ACC112 (cell line): Measurements from ENCODE around the gene ARSJ.
"Not testable (repeated sequence)": the region's sequence is repeated elsewhere in the genome, so short reads cannot be mapped to it uniquely, and the experiment has no call there.

Source experiments
- H2AFZ ChIP-seq: fragments of 200-600 bp; sonication (generic); one replicate; pipeline ENCODE4 v1.6.0; 2017; ENCODE audit warnings: antibody characterized with exemption, low read length; ENCODE audit not compliant: unreplicated experiment
- H3K27ac ChIP-seq: fragments of 200-600 bp; sonication (generic); 2 replicates; pipeline ENCODE4 v1.5.1; 2014; ENCODE audit warnings: low read depth, mild to moderate bottlenecking, antibody characterized with exemption, low read length, moderate library complexity
- H3K27me3 ChIP-seq: fragments of 200-600 bp; sonication (generic); 2 replicates; pipeline ENCODE4 v1.6.1; 2014; ENCODE audit warnings: mild to moderate bottlenecking, antibody characterized with exemption, low read length, moderate library complexity, mixed read lengths; ENCODE audit not compliant: insufficient read depth
- H3K36me3 ChIP-seq: fragments of 200-600 bp; sonication (generic); 2 replicates; pipeline ENCODE4 v1.6.1; 2016; ENCODE audit warnings: mild to moderate bottlenecking, antibody characterized with exemption, low read length, moderate library complexity, mixed read lengths; ENCODE audit not compliant: insufficient read depth
- H3K4me1 ChIP-seq: fragments of 200-600 bp; sonication (generic); one replicate; pipeline ENCODE4 v1.6.1; 2016; ENCODE audit warnings: low read length, mixed read lengths; ENCODE audit not compliant: insufficient read depth, unreplicated experiment, control insufficient read depth
- H3K4me3 ChIP-seq: fragments of 200-600 bp; sonication (generic); 2 replicates; pipeline ENCODE4 v1.5.1; 2014; ENCODE audit warnings: mild to moderate bottlenecking, low read depth, low read length
- H3K79me2 ChIP-seq: fragments of 200-600 bp; sonication (generic); one replicate; pipeline ENCODE4 v1.6.0; 2016; ENCODE audit warnings: low read length; ENCODE audit not compliant: control insufficient read depth, unreplicated experiment, insufficient read depth

Gene ARSJ

DNA sequence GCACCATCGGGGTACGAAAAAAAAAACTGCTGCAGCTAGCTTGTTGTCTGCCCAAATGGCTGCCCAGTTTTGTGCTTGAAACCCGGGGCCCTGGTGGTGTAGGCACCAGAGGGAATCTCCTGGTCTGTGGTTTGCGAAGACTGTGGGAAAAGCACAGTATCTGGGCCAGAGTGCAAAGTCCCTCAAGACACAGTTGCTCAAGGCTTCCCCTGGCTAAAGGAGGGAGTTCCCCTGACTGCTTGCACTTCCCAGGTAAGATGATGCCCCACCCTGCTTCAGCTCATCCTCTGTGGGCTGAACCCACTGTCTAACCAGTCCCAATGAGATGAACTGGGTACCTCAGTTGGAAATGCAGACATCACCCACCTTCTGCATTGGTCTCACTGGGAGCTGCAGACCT lies 33.8 kb upstream of the ARSJ start:
- peaks cover 29% of the 10 kb centered on the region for H3K4me1 ChIP-seq
- H3K27ac ChIP-seq, H3K27me3 ChIP-seq, H3K4me3 ChIP-seq, H3K36me3 ChIP-seq, H3K79me2 ChIP-seq, H2AFZ ChIP-seq: not testable (repeated sequence)

- Histone ChIP-seq H3K27me3 (no peaks in the 10 kb centered on the region), H2AFZ (no peak overlapping the region), H3K36me3 (no peaks in the 10 kb centered on the region), H3K79me2 (no peaks in the 10 kb centered on the region), H3K4me3 (no peak overlapping the region), H3K27ac (no peak overlapping the region), H3K4me1 (peaks cover 25% of the 10 kb centered on the region)
Observed at GRCh38 chr4:114012749-114013148, 33.3 kb upstream of the ARSJ start.

DNA sequence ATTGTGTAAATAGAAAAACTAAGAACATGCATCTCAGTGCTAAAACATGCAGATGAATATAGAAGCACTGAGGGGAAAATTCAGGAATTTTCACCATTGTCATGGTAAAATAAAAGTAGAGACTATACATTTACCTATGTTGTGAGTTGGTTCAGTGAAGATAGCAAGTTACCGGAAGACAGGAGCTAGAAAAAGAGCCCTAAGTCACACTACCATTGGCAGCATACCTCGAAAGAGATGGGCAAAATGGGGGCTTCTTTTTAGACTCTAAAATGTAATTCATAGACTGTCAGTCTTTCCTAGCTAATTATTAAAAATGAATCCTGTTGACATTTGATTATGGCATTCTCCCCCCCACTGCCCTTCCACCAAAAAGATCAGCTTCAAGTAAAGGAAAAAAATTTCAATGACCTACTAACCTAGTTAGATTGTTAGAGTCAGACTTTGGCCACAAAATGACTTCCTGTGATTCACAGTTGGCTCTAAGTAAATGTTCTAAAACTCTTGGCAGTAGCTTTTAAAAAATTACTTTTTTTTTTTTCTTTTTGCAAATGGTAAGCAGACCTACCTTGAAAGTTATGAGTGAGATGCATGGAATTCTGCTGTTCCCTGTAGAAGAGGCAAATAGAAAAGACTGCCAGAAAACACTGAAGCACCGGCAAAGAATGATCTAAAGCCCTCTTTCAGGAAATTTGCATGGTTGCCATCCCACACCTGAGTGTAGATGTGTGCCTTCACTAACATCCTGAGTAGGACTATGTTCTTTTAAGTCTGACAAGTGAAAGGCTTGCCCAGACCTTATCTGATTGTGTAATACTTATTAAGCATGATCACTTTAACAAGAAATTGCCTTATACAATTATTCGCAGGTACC lies 26.4 kb upstream of the ARSJ start:
- Histone ChIP-seq H3K36me3 (no peaks in the 10 kb centered on the region), H3K79me2 (no peaks in the 10 kb centered on the region), H2AFZ (no peak overlapping the region), H3K4me3 (no peak overlapping the region), H3K27me3 (no peaks in the 10 kb centered on the region), H3K27ac (no peak overlapping the region), H3K4me1 (peaks cover 14% of the 10 kb centered on the region)

GRCh38 chr4:114004483-114005226 lies 25.2 kb upstream of the ARSJ start:
- H3K4me3 ChIP-seq, H3K27me3 ChIP-seq, H3K36me3 ChIP-seq, H2AFZ ChIP-seq, H3K27ac ChIP-seq, H3K79me2 ChIP-seq: not testable (repeated sequence)
- peaks cover 14% of the 10 kb centered on the region for H3K4me1 ChIP-seq

- Histone ChIP-seq H3K27me3 (no peaks in the 10 kb centered on the region), H2AFZ (no peak overlapping the region), H3K27ac (no peak overlapping the region), H3K4me1 (peaks cover 12% of the 10 kb centered on the region), H3K79me2 (no peaks in the 10 kb centered on the region), H3K36me3 (no peaks in the 10 kb centered on the region), H3K4me3 (no peak overlapping the region)
Observed at GRCh38 chr4:113998531-113998930, 19.1 kb upstream of the ARSJ start.

- H3K36me3 ChIP-seq = no peaks in the 10 kb centered on the region
- peaks cover 12% of the 10 kb centered on the region for H3K4me1 ChIP-seq
- H3K27me3 ChIP-seq = no peaks in the 10 kb centered on the region
- H2AFZ ChIP-seq = no peak overlapping the region
- H3K27ac ChIP-seq = no peak overlapping the region
- no peak overlapping the region for H3K4me3 ChIP-seq
- no peaks in the 10 kb centered on the region for H3K79me2 ChIP-seq
Observed at GRCh38 chr4:113998079-113998478, 18.6 kb upstream of the ARSJ start.

- H3K36me3 ChIP-seq = no peaks in the 10 kb centered on the region
- peaks cover 12% of the 10 kb centered on the region for H3K4me1 ChIP-seq
- 0 out of 2 replicates have a peak overlapping the region, but pooled peaks have one; percentile 10 for H3K27ac ChIP-seq
- no peaks in the 10 kb centered on the region for H3K79me2 ChIP-seq
- H3K27me3 ChIP-seq = no peaks in the 10 kb centered on the region
- H3K4me3 ChIP-seq = no peak overlapping the region
- H2AFZ ChIP-seq = no peak overlapping the region
Observed at GRCh38 chr4:113997206-113997605, 17.8 kb upstream of the ARSJ start.

- no peak overlapping the region for H2AFZ ChIP-seq
- H3K79me2 ChIP-seq = no peaks in the 10 kb centered on the region
- 0 out of 2 replicates have a peak overlapping the region, but pooled peaks have one; percentile 10 for H3K27ac ChIP-seq
- no peaks in the 10 kb centered on the region for H3K36me3 ChIP-seq
- H3K27me3 ChIP-seq = no peaks in the 10 kb centered on the region
- H3K4me3 ChIP-seq = no peak overlapping the region
- H3K4me1 ChIP-seq = peaks cover 12% of the 10 kb centered on the region
Observed at GRCh38 chr4:113996599-113997177, 17.2 kb upstream of the ARSJ start.

DNA sequence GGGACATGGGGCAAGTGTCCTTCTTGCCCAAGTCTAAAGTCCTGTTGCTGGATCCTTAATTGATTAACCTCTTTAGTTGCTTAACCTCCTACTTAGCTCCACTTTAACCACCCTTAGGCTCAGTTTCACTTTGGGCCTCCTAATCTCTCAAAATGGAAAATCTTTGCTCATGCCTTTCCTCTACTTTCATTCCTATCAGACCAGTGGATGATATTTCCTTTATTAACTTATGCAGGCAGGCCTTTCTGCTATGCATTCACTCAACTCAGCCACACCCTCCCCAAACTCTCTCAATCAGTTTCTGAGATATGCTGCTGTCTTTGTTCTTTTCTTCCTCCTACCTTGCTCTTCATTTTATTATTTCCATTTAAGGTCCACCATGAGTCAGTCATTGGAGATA lies 14.4 kb upstream of the ARSJ start:
- no peaks in the 10 kb centered on the region for H3K27me3 ChIP-seq
- H3K79me2 ChIP-seq = no peaks in the 10 kb centered on the region
- no peak overlapping the region for H3K4me3 ChIP-seq
- peak overlapping the region; percentile 21 for H2AFZ ChIP-seq
- no peaks in the 10 kb centered on the region for H3K36me3 ChIP-seq
- peaks cover 12% of the 10 kb centered on the region for H3K4me1 ChIP-seq
- no peak overlapping the region for H3K27ac ChIP-seq

- no peak overlapping the region for H2AFZ ChIP-seq
- no peak overlapping the region for H3K27ac ChIP-seq
- H3K4me1 ChIP-seq = no peaks in the 10 kb centered on the region
- H3K27me3 ChIP-seq = no peaks in the 10 kb centered on the region
- no peak overlapping the region for H3K4me3 ChIP-seq
- H3K36me3 ChIP-seq = no peaks in the 10 kb centered on the region
- H3K79me2 ChIP-seq = no peaks in the 10 kb centered on the region
Observed at GRCh38 chr4:113990886-113991285, 11.4 kb upstream of the ARSJ start.
